HG03439 (cell line): ENCODE data around the gene HMCN1.

Experiments used
- ATAC-seq: cut with Tn5 transposase; IDR thresholded peaks from one replicate; pipeline ENCODE4 v1.9.1; 2021; ENCODE audit warnings: mild to moderate bottlenecking, moderate library complexity; ENCODE audit not compliant: unreplicated experiment

Gene HMCN1

GRCh38 chr1:186063091-186063657 lies 329.0 kb downstream of the HMCN1 start:
- ATAC-seq: no peak

- ATAC-seq: no peak
Observed at GRCh38 chr1:186066411-186066810, 332.2 kb downstream of the HMCN1 start.

DNA sequence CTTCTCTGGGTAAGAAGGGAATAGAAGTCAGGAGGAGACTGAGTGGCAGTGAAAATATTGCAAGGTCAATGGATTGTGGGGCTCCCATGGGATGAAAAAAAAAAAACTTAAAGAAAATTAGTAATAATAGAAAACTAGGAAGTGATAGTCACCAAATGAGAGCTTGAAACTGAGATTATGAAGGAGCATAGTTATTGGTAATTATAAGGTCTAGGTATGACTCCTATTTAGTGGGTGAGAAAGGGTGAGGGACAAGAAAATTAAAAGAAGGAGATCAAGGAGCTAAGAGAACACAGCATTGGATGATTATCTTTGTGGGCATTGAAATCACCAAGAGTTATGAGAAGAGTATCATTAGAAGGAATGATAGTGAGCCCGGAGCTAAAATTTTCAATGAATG lies 339.5 kb downstream of the HMCN1 start:
- no peak for ATAC-seq

GRCh38 chr1:186076006-186076405 lies 341.8 kb downstream of the HMCN1 start:
- ATAC-seq: no peak

DNA sequence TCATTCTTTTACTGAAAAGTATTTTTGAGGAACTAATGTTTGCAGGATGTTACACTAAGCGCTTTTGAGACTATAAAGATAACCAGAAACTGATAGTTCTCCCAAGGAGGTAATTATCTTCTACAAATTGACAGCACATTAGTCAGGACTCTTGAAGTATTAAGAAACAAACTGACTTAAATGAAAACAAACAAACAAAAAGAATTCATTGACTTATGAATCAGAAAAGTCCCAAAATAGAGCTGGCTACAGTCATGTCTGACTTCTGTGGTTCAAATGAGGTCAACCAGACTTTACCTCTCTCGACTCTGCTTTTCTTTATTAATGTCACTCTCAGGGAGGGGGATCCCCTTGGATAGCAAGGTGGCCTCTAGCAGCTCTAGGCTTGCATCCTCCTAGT lies 344.1 kb downstream of the HMCN1 start:
- ATAC-seq: peak; percentile 99

DNA sequence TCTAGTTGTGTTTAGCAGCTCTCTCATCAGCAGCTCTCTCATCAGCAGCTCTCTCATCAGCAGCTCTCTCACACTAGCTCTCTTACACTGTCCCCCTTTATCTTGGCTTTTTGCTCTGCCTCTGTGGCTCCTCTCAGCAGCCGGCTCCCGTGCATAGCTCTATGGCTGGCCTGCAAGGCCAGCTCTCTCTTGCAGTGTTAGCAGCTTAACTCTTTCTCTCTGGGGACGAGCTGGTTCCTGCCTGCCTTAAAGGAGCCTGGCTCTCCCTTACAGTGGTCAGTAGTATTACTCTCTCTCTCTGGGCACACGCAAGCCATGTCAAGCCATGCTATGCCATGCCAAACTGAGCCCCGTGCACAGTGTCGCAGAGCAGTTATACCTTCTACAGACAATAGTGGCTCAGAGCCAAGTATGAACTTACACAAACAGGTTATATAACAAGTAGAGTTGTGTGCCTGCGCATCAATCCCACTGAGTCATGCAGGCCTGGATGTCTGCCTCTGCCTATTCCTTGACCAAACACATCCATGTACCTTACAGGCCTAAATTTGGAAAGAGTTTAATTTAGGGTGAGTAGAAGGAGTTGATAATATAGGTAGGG lies 345.0 kb downstream of the HMCN1 start:
- ATAC-seq: no peak

DNA sequence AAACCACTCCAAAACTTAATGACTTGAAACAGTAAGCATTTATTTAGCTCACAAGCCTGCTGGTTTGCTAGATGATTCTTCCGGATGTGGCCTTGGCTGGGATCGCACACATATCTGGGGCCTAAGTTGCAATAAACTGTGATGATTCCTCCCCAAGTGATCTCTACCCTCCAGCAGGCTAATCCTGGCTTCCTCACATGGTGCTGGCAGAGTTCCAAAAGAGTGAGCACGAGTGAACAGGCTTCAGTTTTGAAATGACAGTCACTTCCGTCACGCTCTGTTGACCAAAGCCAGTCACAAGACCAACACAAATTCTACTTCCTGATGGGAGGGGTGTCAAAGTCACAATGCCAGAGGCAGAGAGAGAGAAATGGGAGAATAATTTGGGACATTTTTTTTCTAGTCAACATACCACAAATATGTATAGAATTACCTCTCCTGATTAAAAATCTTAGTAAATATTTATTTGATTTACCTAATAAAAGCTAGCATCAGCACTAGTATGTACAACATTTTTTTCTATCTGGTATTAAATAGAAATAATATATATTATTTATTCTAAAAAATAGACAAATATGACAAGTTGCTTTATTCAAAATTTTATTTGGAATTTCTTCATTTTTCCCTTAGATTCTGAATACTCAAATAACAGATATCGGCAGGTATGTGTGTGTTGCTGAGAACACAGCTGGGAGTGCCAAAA lies 348.2 kb downstream of the HMCN1 start:
- peak; percentile 53 for ATAC-seq

DNA sequence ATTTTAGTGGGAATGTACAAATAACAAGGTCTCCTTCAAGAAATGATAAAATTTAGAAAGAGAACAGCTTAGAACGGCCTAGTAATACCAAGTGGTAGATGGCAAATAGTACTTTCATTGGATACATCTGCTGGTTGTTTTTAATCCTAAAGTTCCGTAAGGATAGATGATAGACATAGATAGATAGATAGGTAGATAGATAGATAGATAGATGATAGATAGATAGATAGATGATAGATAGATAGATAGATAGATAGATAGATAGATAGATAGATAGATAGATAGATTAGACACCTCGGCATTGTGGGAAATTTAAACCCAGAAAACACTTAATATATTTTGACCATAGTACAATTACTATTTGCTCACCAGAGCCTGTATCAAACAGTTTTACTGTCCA lies 352.4 kb downstream of the HMCN1 start:
- ATAC-seq: no peak

GRCh38 chr1:186089940-186090339 lies 355.7 kb downstream of the HMCN1 start:
- ATAC-seq: no peak

DNA sequence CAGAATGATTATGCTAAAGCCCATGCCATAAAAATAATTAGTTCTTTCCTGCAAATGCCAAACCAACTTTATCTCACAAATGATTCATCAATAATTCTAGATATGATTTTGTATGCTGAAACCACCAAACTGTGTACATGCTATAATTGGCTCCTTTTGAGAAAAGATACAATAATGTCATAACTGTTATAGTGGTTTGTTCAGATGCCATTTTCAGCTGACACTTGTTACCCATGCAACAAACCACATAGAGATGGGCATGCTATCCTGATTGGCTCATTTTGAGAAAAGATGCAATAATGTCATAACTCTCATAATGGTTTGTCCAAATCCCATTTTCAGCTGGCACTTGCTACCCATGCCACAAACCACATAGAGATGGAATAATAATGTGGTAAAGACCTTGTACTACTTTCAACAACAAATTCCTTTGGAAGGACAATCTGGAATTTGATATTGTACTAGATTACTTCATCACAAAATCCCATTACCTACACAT lies 357.1 kb downstream of the HMCN1 start:
- ATAC-seq: no peak

DNA sequence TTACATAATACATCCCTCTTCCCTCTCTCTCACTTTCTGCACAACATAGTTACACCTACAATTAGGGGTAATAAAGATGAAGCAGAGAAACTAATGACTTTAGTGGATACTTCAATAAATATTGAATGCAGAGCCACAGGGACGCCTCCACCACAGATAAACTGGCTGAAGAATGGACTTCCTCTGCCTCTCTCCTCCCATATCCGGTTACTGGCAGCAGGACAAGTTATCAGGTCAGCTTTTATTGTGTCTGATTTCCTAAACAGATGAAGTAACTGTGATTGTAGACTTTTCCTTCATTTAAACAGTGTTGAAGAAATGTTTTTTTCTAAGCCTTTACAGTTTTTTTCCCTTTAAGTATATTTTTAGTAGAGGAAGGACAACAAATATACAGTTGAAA lies 359.2 kb downstream of the HMCN1 start:
- no peak for ATAC-seq

GRCh38 chr1:186094172-186094571 lies 360.0 kb downstream of the HMCN1 start:
- no peak for ATAC-seq

DNA sequence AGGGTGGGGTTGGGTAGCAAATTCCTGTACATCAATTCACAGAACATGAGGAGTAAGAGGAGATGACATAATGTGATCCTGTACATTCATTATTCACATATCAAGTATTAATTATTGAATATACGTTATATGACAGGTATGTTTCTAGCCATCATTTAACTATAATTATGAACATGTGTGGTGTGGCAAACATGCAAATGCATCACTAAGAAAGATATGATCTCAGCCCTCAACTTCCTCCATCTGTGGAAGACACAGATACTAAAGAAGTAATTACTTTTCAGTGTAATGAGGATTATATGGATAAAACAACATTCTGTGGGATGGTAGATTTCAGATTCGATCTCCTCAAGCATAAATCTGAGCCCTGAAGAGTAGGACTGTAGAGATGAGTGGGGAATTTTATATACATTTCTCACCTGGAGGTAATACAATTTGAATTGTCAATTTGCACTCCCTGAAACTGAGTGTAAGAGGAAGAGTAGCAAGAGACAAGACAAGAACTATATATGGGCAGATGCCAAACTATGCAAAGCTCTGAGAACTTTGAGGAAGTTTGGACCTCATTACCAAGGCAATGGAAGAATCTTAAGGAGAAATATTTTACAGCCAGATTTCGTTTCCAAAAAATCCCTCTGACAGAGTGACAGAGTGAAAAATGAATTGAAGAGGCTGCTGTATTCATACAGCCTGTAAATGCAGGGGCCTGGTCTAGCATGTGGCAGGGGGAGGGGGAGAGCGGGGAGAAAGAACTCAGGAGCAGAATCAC lies 365.3 kb downstream of the HMCN1 start:
- ATAC-seq: no peak

GRCh38 chr1:186102107-186102506 lies 367.9 kb downstream of the HMCN1 start:
- ATAC-seq: no peak

DNA sequence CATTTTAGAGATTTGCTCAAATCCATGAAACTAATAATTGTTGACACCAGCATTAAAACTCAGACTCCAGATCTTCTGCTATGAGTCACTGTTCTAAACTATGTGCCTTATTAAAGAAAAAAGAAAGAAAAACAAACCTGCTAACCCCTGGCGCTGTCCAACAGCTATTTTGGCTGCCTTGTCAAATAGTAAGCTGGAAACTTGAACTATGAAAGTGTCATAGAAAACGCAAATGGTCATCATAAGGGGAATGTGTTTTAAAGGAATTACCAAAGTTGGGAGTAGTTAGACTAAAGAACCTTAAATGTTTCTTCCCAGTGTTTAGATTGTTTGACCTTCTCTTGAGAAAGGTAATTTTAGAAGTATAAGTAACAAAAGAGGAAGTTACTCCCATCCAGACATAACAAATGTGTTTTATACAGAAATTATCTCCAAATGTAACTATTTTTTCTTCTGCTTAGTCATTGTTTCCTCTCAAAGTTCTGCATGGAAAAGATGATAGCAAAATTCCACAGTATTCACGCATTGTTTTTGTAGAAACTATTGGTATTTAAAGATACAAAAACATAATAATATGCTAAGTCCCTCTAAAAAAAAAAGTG lies 368.5 kb downstream of the HMCN1 start:
- no peak for ATAC-seq

DNA sequence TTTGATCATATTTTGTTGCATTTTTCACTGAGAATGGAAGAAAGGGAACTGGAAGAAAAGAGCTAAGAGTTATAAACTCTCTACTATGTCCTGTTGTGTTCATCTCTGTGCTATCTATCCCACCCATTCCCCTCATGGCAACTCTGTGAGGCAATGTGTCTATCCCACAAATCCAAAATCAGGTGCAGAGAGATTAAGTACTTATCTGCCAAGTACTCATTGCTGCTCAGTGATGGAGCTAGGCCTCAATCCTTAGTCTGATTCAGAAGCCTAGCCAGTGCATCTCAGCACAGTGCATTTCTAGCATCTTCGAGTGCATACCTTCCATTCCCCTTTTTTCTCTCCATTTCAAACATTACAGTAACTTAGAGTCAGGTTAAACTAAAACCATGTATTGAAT lies 370.3 kb downstream of the HMCN1 start:
- ATAC-seq: no peak

- no peak for ATAC-seq
Observed at GRCh38 chr1:186112280-186112679, 378.1 kb downstream of the HMCN1 start.

DNA sequence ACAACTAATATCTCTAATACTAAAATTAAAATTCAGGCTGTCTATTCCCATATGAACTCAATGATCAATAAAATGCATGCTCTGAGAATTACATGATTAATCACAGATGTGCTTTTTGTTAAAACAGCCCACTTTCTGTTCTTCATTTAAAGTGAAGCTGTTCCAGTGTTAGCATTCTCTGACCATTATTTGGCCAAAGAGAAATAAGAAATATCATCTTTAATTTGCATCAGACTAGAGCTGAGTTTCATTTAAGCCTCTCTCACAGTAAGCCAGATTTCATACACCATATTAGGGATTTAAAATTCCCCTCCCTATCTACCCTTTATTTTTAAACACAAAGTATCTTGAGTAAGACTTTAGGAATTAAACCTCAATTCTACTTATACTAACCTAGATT lies 379.3 kb downstream of the HMCN1 start:
- ATAC-seq: no peak

- no peak for ATAC-seq
Observed at GRCh38 chr1:186118724-186119123, 384.5 kb downstream of the HMCN1 start.

- ATAC-seq: no peak
Observed at GRCh38 chr1:186122837-186123236, 388.6 kb downstream of the HMCN1 start.

DNA sequence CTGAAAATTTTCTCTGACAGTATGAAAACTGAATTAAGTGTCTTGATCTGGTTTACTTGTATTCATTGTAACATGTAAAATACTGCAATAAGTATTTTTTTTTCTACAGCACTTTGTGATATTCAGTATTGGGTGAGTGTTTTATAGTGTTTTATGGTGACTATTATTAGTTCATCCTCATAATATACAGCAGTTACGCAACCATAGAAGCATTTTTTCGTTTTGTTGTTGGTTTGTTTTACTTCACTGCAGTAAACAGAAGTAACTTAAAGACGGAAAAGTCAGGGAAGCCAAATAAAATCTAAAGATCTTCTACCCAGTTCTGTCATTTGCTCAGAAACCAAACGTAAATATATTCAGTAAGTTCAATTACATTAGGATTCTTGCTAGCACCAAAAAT lies 390.8 kb downstream of the HMCN1 start:
- no peak for ATAC-seq
